NCI-H446 (cell line): ENCODE measurements around the gene AP1S1.

ENCODE experiments used
- DNase-seq, 2 experiments: peaks; one replicate each; lab custom pipeline; 2025; lab: John Stamatoyannopoulos, UW

AP1S1 gene

DNA sequence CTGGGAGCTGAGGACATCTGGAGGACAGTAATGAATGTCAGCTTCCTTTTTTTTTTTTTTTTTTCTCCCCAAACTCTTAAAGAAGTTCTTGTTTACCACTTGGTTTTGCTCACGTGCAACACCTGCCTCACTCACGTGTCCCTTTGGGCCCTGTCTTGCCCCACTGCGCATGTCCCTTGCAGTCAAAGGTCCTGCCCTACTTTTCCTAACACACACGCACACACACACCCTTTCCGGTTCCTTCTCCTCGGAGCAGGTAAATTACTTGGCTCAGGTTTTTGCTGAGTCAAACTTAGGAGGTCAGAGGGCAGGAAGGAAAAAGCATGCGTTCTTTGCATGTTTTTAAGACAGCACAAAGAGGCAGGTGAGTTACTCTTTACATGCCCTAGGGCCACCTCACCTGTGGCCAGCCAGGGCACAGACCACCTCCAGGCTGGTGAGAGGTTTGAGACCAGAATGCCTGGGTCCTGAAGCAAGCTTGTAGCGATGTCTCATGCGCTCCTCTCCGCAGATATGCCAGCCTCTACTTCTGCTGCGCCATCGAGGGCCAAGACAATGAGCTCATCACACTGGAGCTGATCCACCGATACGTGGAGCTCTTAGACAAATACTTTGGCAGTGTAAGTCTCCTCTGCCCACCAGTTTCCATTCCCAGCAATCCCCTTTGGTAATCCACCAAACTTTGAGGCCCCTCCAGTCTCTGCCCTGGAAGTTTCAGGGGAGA is 2.8 kb downstream of the AP1S1 start:
- no peak for DNase-seq

DNA sequence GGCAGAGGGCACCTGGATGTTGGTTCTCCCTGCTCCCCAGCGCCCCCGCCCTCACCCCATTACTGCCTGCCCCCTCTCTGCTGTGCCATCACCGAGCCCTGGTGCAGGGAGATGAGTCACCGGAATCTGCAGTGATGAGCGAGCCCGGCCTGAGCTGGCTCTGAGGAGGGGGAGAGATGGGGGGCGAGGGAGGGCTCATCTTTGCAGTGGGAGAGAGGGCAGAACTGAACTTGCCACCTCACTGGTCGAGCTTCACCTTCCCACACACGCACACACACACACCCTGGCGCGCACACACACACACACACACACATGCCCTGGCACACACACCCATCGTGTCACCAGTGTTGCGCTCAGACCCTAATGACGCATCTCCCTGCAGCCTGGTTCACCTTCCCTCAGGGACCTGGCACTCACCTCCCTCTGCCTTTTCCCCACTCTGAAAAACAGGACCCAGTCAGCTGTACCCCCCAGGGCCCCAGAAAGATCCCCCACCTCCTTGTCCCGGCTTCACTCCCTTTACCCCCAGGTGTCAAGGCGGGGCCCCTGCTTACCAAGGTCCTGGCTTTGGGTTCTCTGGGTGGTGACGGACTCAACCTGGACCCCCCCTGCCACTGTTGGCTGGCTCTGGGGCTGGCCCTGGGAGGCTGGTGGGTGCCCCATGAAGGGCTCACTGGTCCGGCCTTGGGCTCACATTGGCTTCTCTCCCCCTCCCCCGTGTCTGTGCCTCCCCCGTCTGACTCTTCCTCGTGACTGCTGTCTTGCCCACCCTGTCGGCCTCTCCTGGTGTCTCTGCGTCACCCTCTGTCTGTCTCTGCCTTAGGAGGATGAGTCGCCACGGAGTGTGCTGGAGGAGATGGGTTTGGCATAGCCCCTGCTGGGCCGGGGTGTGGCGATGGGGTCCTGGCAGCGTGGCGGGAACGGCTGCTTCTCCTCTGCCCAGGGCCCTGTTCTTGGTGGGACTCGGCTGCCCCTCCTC is 5.7 kb downstream of the AP1S1 start:
- no peak for DNase-seq

DNA sequence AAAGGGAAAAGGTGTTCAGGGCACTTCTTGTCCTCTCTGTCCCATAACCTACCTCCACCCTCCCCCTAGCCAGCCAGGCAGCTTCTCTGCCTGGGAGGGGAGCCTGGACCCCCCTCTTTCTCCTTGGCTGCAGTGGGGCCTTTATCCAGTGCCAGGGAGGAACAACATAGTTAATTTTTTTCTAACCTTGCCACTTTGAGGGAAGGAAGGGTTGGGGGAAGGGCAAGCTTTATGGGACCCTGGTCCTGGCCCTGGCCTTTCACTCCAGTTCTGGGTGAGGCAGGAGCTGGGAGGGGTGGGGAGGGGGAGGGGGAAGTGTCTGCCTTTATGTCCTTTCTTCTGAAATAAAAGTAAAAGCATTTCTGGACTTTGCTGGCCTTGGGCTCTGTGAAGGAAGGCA is 6.6 kb downstream of the AP1S1 start:
- no peak for DNase-seq

DNA sequence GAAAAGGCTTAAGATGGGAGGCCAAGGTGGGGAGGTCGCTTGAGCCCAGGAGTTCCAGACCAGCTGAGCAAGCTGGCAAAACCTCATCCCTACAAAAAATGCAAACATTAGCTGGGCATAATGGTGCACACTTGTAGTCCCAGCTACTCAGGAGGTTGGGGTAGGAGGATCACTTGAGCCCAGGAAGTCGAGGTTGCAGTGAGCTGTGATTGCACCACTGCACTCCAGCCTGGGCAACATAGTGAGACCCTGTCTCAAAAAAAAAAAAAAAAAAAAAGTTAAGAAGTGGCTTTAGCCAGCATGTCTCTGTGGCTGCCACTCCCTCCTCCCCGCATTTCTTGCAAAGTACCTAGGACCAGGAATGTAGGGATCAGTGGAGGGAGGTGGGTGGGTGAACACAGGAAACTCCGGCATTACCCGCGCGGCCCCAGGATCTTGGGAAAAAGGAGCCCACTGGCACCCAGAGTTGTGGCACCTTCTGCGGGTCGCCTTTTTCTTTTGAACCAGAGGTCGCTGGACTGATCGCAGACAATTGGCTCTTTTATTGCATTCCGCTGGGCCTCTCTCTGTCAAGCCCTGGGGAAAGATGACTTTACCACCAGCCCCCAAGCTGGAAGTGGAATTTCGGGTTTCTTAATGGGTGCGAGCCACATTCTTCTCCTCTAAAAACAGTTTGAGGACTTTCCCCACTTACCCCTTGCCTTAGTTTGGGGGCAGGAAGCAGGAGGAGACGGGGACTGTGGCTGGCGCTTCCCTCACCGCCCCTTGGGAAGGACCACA is 7.6 kb downstream of the AP1S1 start:
- no peak for DNase-seq

DNA sequence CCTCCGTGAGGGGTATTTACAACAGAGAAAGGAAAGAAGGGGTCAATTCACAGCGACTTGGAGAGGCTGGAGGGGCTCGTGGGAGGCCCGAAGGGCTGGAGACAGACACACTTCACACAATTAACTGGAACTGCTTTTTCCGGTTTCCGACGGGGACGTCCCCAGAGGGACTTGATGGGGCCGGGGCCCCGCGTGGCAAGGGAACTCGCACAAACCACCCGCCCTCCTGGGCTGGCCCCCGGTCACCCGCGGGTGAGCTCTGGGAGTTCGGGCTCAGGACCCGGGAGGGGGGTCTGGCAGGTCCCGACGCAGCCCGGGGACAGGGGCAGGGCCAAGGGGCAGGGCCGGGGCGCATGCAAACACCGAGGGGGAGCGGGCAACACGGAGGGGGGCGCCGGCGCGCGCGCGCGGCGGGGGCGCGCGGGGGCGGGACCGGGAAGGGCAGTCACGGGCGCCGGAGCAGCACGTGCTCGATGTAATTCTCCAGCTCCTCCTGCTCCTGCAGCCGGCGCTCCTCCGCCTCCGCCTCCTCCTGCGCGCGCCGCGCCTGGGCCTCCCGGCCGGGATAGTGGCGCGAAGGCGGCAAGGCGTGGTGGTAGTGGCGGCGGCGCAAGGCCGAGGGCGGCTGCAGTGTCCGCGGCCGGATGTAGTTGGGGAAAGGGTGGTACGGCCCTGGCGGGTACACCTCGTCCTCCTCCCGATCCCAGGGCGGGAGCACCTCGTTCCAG is 8.4 kb downstream of the AP1S1 start:
- DNase-seq, result peak; percentile 10 to 69

DNA sequence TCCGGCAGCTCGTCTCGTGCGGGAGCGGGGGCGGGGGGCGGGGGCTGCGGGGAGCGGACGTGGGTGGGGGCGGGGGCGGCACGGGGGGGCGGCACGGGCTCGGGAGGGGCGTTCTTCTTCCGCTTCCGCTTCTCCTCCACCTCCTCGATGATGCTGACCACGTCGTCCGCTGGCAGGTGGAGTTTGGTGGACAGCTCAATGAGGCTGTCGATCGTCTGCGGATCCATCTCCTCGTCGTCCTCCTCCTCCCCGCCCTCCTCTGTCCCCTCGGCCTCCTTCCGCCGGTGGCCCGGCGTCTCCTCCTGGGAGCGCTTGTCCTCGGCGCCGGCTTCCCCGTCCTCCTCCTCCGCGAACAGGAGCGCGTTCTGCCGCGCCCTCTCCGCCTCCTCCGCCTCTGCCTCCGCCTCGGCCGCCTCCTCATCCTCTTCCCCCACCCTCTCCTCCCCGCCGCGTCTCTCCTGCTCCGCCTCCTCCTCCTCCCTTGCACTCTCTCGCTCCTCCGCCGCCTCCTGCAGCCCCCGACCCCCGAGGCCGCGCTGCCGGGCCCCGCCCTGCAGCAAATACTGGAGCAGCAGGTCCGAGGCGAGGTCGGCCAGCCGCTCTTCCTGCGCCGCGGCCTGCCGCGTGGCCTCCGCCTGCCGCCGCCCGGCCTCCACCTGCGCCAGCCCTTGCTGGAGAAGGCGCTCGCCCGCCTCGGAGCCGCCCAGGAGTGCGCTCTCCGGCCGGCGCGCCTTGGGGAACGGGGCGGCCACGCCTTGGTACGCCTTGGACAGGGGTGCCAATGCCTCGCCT is 9.2 kb downstream of the AP1S1 start:
- peak; percentile 38 to 66 for DNase-seq

DNA sequence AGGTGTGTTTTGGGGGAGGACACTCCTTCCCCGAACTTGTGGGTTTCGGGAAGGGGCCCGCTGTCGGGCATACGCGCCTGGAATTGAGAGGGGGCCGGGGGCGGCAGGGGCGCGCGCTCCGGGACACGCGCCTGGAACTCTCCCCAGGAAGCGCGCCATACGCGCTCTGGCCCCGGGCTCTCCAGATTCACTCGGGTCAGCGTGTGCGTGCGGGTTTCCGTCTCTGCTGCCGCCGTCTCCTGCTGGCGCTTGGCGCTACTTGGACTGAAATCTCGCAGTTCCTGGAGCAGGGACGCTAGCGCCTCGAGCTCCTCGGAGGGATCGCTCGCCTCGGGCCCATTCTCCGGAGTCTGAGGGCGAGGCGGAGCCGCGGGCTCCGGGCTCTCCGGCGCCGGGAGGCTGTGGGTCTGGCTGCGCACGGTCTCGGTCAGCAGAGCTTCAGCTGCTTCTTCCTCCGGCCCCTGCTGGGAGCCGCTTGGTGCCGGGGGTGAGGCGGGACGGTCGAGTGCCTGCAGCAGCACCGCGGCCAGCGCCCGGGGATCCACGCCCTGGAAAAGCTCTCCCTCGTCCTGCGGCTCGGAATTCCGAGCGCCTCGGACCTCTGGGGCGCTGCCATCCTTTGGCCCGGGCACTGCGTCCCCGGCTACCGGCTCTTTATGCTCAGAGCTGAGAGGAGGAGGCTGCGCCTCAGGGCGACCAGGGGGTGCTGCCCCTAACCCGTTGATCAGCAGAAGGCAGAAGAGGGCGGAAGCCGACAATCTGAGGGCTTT is 10.0 kb downstream of the AP1S1 start:
- no peak for DNase-seq

DNA sequence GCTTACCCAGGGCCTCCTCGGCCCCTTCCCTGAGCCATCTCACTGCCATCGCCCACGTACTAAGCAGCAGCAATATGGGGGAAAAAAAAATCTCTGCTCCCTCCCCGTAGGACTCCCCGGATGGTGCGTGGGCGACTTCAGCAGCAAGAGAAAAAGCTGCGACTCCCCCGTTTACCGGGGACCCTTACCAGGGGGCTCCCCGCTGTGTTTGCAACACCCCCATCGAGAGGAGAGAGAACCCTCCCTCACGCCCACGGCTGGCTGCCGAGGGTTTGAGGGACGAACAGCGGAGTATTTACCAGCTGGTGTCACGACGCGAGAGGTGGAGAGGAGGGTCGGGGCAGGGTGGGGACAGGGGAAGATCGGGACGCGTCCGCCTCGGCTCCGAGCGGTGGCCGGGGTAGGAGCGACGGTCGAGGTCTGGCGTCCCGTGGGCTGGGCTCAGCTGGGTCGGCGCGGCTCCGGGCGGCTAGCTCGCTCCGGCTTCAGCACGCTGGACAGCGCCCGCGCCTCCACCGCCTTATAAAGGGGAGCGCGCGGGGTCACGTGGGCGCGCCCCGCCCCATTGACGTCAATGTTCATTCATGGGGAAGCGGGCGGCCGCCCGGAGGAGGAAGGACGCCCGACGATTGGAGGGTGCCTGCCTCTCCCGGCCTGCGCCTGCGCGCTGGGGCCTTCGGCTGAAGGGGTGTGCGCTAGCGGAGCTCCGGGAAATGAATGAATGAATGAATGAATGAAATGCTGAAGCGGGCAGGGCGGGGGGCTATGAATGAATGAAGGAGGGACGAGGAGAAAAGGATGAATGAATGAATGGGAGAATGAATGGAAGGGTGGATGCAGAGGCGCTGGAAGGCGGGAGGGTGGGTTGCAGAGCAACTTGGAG is 11.0 kb downstream of the AP1S1 start, which contains the start of gene VGF:
VGF (minus strand) TSS at position 495 of the 883 bp plus-strand sequence. CDS start 726 bp downstream, outside the sequence.
- DNase-seq, result peak; percentile 91 to 94

DNA sequence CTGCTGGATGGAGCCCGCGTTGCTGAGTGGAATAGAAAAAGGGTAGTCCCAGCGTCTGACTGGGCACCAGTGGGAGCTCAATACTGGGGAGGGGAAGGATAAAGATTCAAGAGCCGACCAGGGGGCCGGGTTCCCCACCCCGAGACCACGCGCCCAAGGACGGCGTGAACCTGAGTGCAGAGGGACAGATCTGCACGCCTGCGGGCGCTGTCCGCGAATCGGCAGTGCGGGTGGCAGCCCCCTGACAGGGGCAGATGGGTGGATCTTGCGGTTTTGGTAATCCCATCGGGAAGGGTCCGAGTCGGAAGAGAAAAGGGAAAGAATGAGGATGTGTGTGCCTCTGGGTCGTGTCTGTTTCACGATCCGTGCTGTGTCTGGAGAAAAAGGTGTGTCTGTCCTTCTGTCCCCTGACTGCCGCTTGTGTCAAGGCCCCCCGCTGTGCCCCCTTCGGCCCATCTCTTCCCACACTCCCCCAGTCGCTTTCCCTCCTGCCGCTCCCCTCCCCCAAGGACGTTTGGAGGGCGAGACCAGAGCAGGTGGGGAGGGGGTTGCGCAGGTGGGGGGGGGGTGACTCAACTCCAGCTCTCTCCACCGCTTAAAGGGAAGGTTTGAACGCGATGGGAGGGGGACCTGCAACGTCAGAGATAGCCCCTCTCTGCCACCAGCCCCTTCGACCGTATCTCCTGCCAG is 11.8 kb downstream of the AP1S1 start:
- no peak for DNase-seq

DNA sequence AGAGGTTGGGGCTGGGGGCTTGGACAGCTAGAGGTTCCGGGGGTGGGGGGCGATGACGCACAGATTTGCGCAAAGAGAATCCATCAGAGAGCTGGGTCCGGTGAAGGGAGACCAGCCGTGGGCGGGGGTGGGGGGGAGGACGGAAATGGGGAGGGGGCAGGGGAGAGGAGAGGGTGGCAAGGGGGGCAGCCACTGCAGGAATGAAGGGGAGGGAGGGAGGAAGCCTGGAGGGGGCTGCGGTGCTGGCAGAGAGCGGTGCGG is 12.3 kb downstream of the AP1S1 start:
- no peak for DNase-seq

DNA sequence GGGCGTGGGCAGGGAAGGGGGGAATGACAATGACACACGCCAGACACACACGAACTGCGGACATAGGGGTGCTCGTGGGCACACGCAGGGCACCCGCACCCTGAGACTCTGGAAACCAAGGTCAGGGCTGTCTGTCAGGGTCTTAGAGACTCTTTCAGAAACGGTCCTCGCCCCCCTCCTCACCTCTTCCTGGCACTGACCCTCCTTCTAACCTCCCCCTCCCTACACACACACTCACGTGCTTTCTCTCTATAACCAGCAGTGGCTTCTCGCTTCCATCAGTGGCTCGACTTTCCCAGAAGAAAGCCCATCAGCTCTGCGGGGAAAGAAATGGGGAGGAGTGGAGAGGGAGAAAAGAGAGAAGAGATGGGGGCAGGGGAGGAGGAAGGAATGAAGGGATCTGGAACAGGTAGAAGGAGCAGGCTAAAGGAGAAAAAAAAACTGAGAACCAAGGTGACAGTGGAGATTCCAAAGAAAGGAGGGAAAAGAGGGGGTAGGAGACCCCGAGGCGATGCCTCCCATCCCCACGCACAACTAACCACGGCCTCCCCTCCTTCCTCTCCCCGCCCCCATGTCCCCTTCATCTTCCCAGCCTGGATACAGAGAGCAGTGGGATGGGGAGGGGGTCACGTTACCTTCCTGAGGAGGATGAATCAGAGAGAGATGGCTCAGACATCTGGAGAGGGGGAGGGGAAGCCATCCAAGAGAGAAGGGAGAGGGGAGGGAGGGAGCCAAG is 12.8 kb downstream of the AP1S1 start:
- peak in 1 of 2 experiments; percentile 33 for DNase-seq

DNA sequence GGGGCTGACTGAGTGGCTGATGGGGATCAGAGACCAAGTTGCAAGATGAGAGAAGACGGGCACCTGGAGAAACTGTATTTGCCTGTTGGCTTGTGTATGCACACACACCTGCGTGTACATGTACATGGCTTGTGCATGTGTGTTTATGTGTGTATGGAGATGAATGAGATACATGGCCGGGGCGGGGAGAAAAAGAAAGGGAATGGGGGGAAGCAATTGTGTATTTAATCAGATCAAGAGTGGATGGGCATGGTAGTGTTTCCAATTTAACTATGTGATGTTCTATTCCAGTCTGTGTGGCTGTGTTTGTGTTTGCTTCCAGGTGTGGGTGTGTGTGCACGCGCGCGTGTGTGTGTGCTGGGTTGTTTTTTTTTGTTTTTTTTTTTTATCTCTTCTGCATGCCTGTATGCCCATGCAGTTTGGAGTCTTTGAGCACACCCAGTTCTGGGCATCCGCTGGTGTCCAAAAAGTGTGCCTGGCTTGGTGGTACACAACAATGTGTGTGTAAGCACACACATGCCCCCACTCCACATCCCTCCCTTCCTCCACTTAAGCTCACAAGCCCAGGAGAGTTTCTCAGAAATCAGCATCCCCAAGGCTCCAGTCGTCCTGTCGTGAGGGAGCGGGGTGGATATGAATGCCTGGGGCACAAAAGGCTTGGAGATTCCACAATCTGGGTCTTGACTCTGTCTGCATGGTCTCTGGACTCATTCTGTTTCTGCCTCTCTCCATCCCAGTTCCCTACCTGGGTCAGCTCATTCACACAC is 13.6 kb downstream of the AP1S1 start:
- no peak for DNase-seq

DNA sequence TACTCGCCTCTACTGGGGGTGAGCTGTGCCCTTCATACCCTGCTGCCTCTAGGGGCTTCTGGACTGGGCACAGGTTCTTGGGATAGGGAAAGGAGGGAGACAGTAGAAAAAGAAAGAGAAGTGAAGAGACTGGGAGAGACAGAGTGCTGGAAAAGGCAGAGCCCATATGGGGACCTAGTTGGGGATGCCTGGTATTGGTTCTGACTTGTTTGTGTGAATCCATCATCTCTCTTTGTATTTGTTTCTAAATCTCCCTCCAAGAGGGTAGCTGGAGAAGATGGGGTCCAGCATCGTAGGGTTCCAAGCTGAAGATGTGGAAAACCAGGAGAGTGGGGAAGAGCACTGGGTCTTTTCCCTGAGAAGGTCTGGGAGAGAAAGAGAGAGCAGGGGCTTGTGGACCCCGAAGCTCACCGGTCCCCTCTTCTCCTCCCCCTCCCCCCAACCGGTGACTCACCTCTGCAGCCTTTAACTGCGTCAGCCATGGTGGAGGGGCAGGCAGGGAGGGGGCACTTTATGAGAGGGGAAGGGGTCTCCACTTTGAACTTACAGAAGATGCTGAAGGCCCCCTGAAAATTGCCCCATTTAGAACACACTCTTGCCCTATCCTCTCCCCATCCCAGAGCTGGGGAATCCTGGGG is 14.3 kb downstream of the AP1S1 start:
- DNase-seq, result no peak

DNA sequence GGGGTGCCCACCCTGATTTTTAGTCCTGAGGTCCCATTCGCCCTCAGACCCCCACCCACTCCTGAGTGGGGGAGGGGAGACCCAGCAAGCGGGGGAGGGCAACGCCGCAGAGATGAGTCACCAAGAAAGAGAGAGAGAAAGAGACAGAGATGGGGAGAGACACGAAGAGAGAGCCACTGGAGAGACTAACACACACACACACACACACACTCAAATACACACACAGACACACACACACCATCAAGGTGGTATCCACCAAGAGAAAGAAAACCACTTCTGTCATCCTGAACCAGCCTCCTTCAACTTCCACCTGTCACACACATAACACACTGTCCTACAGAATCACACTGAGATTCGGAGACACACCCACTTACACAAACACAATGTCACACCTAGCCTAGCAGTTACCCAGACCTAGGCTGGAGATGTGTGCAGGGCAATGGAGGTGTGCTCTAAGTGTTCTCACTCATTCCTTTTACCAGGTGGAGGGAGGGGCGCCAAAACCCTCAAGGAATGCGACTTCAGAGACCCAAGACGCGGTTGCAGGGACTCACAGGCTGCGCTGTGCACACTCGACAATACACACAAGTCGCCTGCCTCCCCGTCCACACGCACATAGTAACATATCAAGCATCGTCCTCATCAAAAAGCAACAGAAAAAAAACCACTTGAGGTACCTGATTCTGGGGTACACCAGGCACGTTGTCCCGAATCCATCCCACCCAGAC is 15.0 kb downstream of the AP1S1 start:
- no peak for DNase-seq

DNA sequence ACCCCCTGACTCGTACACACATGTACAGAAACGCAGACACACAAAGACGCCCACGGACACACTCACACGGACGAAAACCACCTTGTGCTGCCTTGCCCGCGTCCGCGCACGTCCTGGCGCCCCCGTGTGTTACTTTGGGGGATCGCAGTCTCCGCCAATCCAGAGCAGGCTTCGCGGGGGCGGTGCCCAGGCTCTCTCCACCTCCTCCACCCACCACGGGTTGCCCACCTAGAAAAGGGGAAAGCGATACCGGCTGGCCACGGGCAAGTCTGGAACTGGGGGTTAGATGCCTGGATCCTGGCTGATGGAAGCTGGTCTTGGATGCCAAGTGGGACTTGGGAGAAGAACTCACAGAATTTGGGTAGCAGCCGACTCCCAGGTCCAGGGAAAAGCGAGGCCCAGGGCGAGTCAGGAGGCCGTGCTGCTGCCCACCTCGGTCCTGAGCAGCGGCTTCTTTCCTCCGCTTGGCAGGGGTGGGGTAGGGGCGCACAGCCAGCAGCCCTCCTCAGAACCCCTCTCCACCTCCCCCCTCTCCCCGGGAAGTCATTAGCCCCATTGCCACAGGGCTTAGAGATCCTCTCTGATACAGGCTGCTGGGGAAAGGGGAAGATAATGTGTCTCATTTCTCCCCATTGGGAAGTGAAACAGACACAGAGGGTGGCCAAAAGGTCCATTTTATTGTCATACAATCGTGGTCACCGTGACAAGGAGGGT is 15.7 kb downstream of the AP1S1 start:
- DNase-seq, result peak in 1 of 2 experiments; percentile 50
